ENCODE measurements around the gene SDK1.

GRCh38 chr7:3356173-3356572 lies 55.1 kb downstream of the SDK1 start:
- no peak for TF ChIP-seq POLR2A (IDR thresholded peaks at IDR 0.05)
- TF ChIP-seq, protein P1, sequence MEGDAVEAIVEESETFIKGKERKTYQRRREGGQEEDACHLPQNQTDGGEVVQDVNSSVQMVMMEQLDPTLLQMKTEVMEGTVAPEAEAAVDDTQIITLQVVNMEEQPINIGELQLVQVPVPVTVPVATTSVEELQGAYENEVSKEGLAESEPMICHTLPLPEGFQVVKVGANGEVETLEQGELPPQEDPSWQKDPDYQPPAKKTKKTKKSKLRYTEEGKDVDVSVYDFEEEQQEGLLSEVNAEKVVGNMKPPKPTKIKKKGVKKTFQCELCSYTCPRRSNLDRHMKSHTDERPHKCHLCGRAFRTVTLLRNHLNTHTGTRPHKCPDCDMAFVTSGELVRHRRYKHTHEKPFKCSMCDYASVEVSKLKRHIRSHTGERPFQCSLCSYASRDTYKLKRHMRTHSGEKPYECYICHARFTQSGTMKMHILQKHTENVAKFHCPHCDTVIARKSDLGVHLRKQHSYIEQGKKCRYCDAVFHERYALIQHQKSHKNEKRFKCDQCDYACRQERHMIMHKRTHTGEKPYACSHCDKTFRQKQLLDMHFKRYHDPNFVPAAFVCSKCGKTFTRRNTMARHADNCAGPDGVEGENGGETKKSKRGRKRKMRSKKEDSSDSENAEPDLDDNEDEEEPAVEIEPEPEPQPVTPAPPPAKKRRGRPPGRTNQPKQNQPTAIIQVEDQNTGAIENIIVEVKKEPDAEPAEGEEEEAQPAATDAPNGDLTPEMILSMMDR (IDR thresholded peaks at IDR 0.05) = no peak

Measured in vagina (tissue), 2 donors.